Fibroblast of peridontal ligament (primary cell): ENCODE data around the gene STX16.

Experiments
- DNase-seq: peaks from one replicate; pipeline ENCODE4 v3.0.0-alpha.2; 2010; ENCODE audit errors: extremely low read depth

Gene STX16

DNA sequence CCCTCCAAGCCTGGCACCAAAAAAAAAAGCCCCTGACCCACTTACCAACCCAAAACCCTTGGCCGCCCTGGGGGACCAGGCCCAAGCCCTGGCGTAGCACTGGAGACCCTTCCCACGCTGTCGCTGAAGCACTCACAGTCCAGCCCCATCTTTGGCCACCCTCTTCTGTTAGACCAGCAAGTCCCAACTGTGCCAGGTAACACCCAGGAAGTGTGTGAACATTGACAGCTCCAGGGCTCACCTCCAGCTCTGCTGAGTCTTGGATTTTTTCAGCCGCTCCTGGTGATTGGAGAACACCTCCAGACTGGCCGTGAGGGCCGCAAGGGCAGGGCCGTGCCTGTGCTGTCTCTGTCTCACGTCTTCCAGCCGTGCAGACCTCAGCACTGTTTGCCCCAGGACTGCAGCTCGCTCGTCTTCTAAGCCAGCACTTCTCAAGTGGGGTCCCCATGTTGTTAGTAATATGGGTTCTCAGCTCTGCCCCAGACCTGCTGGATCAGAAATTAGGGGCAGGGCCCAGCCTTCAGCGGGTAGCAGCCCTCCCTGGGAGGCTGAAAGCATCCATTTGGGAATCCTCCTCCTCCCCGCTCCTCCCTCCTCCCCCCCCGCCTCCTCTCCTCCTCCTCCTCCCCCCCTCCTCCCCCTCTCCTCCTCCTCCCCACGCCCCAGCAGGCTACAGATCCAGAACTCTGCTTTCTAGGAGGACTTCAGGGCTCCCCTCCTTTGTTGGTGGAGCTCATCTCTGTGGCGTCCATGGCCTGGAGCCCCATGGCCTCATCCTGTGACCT is 59.6 kb downstream of the STX16 start:
- no peak for DNase-seq

GRCh38 chr20:58711266-58712051 is 60.4 kb downstream of the STX16 start:
- DNase-seq, result no peak

DNA sequence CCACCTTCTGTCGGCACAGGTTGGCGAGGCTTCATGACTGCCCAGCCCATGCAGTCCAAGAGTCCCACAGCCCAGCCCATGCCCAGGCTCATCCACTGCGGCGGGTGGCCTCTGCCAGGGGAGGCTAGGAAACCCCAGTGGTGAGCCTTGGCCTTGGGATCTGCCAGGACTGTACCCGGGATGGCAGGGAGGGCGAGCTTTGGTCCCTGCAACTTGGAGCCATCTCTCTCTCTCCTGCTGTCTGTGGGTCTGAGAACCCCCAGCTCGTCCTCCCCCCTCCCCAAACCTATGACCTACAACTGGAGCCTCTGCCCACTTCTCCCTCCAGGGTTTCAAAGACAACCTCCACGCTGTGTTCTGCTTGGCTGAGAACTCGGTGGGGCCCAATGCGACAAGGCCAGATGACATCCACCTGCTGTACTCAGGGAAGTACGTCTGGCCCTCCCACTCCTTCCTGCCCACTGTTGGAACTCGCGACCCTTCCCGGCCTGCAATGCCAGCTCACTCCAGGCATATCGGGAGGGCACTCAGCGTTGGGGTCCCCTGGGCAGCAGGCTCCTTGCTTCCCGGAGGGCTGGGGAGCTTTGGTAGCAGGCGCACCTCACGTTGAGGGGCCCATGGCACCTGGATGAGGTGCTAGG is 61.2 kb downstream of the STX16 start:
- DNase-seq, result no peak

DNA sequence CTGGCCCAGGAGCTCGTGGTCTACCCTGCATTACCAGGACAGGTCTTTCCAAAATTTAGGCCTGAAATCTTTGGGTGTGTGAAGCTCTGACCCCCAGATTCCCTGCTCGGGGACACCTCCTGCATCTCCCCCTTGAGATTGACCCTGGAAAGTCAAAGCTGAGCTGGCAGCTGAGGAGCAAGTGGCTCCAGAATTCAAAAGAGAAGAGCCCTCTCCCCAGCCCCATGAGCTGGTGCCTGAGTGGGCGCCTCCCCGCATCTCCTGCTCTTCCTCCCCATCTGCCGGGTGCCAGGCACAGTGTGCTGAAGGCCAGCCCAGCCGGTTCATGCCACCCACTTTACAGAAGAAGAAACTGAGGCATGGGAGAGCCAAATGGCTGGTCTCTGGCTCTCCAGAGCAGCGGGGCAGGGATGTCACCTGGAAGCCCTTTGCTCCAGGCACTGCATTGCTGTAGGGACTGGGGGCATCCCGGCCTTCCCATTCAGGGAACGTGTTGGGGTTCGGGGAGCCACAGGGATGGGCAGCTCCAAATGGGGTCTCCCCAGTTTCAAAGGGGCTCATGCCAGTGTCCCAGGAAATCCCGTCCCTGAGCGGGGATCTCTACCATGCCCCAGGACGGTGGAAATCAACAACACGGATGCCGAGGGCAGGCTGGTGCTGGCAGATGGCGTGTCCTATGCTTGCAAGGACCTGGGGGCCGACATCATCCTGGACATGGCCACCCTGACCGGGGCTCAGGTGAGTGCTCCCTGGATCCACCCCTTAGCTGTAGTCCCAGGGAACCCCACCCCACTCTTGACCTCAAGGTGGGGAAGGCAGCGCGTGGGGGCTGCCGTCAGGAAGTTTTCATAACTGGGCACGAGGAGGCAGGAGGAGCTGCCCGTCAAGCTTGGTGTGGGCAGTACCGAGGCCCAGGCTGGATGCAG is 62.0 kb downstream of the STX16 start:
- DNase-seq, result no peak

GRCh38 chr20:58713801-58714339 is 62.8 kb downstream of the STX16 start:
- DNase-seq, result no peak

- no peak for DNase-seq
Observed at GRCh38 chr20:58714340-58714922, 63.3 kb downstream of the STX16 start.

DNA sequence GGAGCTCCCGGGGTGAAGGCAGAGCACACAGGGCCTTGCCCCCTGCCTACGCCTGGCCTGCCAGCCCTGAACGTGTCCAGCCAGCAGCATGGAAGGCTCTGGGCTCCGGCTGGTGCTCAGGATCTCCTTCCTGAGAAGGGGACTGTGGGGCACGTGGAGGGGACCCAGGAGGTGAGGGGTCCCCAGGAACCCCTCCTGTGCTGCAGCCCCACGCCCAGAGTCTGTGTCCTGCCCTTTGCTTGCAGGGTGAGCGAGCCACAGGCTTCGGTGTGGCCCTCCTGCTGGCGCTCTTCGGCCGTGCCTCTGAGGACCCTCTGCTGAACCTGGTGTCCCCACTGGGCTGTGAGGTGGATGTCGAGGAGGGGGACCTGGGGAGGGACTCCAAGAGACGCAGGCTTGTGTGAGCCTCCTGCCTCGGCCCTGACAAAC is 63.9 kb downstream of the STX16 start:
- no peak for DNase-seq

DNA sequence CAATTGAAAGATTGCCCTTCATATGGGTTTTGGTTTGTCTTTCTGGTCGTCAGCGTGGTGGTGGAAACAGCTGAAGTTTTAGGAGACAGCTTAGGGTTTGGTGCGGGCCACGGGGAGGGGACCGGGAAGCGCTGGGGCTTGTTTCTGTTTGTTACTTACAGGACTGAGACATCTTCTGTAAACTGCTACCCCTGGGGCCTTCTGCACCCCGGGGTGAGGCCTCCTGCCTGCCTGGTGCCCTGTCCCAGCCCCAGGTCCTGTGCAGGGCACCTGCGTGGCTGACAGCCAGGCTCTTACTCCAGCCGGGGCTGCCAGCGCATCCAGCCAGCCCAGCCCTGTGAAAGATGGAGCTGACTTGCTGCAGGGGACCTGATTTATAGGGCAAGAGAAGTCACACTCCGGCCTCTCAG is 64.3 kb downstream of the STX16 start:
- no peak for DNase-seq

GRCh38 chr20:58715801-58716475 is 64.9 kb downstream of the STX16 start:
- no peak for DNase-seq

DNA sequence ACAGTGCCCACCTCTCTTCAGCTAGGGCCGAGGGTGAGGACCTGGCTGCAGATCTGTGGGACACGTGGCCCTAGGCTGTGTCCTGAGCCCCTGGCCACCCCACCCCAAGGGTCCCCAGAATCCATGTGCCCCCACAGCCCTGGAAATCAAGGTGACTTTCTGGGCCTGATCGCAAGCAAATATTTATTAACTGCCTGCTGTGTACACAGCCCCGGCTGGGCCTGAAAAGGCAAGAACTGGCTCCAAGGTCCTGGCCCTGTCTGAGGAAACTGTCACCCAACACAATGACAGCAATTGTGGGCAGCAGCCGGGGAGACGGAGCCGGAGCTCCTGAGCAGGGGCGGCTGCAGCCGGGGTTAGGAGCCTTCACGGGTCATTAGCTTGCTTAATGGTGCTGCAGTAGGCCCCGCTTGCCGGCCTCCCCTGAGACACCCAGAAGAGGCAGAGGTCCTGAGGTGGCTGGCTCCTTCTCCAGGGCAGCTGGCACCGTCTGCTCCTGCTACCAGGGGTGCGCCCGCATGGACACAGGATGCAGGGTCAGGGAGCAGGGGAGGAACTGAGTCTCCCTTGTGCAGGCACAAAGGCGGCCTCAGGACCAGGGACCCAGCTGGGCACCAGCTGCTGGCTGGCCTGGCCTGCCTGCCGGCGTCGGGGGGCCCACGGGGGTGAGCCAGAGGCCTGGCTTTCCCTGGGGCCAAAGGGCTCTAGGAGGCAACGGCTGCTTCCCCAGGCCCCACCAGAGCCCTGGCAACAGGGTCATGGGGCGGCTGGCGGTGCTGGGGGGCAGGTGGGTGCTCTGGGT is 65.6 kb downstream of the STX16 start:
- no peak for DNase-seq

DNA sequence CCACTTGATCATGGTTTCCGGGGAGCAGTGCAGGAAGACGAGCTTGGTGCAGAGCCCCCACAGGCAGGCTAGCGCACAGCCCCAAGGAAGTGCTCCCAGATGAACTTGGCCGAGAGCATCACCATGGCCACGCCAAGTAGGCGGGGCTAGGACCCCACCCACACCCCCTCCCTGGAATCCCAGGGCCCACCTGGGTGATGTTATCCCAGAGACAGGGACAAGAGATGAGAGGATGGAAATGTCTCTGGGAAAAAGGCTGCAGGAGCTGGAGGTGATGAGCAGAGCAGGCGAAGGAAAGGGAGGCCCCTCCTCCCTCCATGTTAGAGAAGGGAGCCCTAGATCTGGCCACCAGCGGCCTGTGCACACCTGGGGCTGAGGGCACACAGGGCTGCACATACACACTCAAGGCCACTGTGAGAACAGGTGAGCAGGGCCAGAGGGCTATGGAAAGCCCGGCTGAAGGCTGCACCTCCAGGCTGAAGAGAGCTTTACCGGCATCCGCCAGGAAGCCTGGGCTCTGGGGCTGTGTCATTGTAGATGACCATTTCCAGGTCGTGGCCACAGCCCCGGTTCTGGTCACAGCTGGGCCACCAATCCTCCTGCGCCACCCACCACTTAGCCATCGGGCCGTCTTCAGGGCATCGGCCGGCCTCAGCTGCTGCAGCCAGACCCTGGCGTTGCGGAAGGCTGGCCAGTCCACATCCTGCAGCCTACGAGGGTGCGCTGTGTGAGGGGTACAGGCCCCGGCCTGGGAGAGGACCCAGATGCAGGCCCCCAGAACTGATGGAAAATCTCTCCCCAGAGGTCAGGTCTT is 66.4 kb downstream of the STX16 start:
- no peak for DNase-seq

DNA sequence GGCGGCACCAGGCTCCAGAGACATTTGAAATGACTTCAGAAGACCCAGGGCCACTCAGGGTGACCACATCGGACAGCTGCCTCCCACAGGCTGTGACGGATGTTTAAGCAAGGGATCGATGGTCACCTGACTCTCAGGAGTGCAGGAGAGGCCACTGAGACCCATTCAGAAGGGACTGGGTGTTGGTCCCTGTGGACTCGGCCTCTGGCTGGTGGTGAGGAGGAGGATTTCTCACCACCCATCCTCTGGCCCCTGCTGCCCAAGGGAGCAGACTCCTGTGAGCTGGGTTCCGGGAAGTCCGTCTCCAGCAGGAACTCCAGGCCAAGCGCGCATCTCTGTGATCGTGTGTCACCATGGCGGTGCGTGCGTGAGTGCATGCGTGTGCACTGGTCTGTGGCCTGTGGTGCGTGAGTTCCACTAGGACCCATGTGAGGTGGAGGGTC is 67.1 kb downstream of the STX16 start:
- DNase-seq, result no peak

DNA sequence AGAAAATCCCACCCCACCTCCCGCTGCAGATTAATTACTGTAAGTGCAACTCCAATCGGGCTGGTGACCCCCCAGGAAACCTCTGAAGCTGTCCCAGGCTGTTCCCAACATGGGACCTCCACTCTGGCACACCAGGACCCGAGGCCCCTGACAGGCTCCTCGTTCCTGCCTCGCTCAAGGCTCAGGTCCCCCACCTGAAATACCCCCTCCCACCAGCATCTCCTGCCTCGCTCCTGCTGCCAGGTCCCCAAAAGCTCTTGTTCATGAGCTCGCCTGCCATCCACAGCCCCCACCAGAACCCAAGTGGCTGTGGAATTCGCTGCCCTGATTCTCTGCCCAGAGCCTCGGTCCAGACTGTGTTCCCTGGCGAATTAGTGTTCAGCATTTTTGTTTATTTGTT is 67.6 kb downstream of the STX16 start:
- no peak for DNase-seq

DNA sequence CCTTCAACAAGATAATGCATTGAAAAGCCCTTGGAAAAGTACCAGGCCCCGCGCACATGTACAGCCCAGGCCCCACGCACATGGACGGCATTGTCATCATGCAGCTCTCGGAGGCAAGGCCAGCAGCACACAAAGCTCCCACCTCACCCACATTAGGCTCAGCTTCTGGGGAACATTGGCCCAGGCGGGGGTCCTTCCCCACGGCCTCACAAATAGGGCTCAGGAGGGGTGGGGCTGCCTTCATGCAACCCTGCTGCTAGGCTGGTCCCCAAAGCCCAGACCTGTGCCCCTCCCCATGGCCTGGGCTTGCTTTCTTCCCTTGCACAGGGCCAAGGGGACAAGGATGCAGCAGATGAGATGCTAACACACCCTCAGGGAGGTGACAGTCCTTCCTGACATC is 68.2 kb downstream of the STX16 start:
- no peak for DNase-seq

DNA sequence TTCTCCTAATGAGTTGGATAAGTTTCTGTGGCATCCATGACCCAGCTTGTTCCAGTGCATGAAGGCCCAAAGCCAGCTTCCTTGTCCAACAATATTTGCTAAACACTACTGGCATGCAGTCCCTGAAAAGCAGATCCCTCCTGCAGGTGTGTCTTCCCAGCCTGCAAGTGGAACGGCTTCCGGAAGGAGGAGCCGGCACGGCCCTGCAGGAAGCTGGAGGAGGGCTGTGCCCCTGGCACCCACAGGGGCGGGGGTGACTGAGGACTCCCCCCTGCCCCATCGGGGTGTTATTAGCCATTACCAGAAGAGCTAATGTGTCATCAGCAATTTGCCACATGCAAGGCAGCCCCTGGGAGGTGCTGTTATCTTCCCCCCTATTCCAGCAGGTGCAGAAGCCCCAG is 68.9 kb downstream of the STX16 start:
- no peak for DNase-seq

DNA sequence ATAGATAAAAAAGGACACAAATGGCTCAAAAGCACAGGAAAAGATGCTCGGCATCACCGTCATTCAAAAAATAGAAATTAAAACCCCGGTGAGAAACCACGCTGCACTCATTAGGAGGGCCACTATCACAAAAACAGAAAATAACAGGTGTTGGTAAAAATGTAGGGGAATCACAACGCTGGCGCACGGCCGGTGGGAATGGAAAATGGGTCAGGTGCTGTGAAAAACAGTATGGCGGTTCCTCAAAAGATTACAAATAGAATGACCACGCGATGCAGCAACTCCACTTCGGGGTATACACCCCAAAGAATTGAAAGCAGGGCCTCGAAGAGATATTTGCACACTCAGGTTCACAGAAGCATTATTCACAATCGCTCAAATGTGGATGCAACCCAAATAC is 69.8 kb downstream of the STX16 start:
- DNase-seq, result no peak

DNA sequence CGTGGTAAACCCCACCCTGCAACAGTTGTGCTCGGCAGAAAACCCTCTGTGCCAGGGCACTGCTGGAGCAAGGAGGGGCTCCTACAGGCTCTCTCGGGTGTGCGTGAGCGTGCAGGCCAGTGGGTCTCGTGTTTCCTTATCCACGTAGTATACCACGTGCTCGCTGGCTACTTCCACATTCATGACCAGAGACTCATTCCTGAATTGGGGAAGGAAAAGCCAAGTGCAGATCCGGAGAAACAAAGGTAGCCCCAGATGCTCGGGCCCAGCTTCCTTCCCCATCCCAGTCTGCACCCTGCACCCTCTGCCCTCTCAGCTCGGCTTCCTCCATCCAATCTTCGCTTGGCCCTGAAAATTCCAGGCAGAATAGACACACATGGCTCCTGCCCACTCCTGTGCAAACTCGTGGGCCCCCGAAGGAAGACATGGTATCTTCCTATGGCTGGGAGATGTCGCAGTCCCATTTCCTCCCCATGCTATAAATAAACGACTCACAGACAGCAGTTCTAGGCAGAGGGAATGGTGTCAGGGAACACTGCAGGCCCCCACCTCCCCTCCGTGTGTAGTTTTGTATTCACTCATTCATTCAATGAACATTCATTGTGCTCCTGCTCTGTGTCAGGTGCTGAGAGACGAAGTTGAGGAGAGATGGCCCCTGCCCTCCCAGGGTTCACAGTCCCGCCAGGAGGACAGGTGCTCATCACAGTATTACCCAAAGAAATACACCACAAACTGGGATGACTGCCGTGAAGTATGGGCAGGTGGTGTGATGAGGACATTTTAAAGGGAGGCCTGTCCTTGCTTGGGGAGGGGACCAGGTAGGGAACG is 71.1 kb downstream of the STX16 start:
- no peak for DNase-seq
